A549 (cell line): ENCODE results near the gene AKAP10. TPM values are rescaled to one million over a fixed set of nuclear protein-coding genes. Genes with fewer than 3 reads are reported as not detected.

Experiments
- ATAC-seq, 2 experiments: fragments of 200-7000 bp in 1 of 2; fragments of >200 bp in 1 of 2; cut with Nextera tagmentation in 1 of 2; cut with Tn5 transposase in 1 of 2; 3 replicates each; pipeline versions ENCODE4 v1.8.0 to v1.9.1; 2018 to 2020; ENCODE audit warnings: mild to moderate bottlenecking in 1 of 2, moderate library complexity in 1 of 2
- CTCF ChIA-PET: fragments of 300-600 bp; sonication (Branson Sonifier 250); formaldehyde crosslinking; extraction: SDS; loops from one replicate; lab custom pipeline; 2021; ENCODE audit warnings: antibody characterized with exemption, inconsistent platforms; lab: Yijun Ruan, JAX
- POLR2A ChIA-PET: fragments of 350-600 bp; formaldehyde crosslinking; extraction: SDS; loops from one replicate; lab custom pipeline; 2021; ENCODE audit warnings: antibody characterized with exemption, inconsistent platforms; lab: Yijun Ruan, JAX
- DNase-seq, 2 experiments: peaks; one replicate each; pipeline versions ENCODE4 v3.0.0 to v3.0.0-alpha.2; 2011 to 2016; ENCODE audit warnings: low read depth in 1 of 2, low spot score in 1 of 2
- FAIRE-seq: peaks from 2 replicates; lab custom pipeline; 2011; peaks lifted over from hg19 to GRCh38; lab: Jason Lieb, UNC
- H3K27ac ChIP-seq, 2 experiments: fragments of >200 bp; sonication (Bioruptor Twin); formaldehyde crosslinking; 3 replicates each; pipeline ENCODE4 v1.5.1; 2016 to 2017
- H3K4me1 ChIP-seq: fragments of >200 bp; sonication (Bioruptor Twin); formaldehyde crosslinking; 3 replicates; pipeline ENCODE4 v1.6.1; 2016
- H3K4me2 ChIP-seq: fragments of >200 bp; sonication (Bioruptor Twin); formaldehyde crosslinking; 3 replicates; pipeline ENCODE4 v1.6.1; 2016
- H3K4me3 ChIP-seq: fragments of >200 bp; sonication (Bioruptor Twin); formaldehyde crosslinking; 3 replicates; pipeline ENCODE4 v1.5.1; 2016
- H3K9me3 ChIP-seq: fragments of >200 bp; sonication (Bioruptor Twin); formaldehyde crosslinking; 3 replicates; pipeline ENCODE4 v1.6.1; 2016
- CBX8 ChIP-seq: fragments of 200-600 bp; sonication (generic); IDR thresholded peaks from 2 replicates; pipeline ENCODE4 v1.6.1; 2016
- EHF ChIP-seq: fragments of 250-450 bp; sonication (Bioruptor Pico); IDR thresholded peaks from 2 replicates; pipeline ENCODE4 v1.5.0; 2020; ENCODE audit warnings: mild to moderate bottlenecking
- GATA3 ChIP-seq: IDR thresholded peaks from 2 replicates; pipeline ENCODE4 v1.6.1; 2012; ENCODE audit warnings: borderline replicate concordance
- HOXA7 ChIP-seq: fragments of 250-450 bp; sonication (Bioruptor Pico); IDR thresholded peaks from 2 replicates; pipeline ENCODE4 v1.5.0; 2020; ENCODE audit warnings: mild to moderate bottlenecking, moderate library complexity
- HOXB13 ChIP-seq: fragments of 250-450 bp; sonication (Bioruptor Pico); IDR thresholded peaks from 2 replicates; pipeline ENCODE4 v1.5.0; 2020; ENCODE audit warnings: low read depth, mild to moderate bottlenecking, moderate library complexity
- KDM1A ChIP-seq: fragments of 200-600 bp; sonication (generic); IDR thresholded peaks from 2 replicates; pipeline ENCODE4 v1.6.1; 2016; ENCODE audit warnings: low read depth, mild to moderate bottlenecking
- MAFK ChIP-seq: fragments of 450-650 bp; IDR thresholded peaks from 2 replicates; pipeline ENCODE4 v1.6.1; 2014; ENCODE audit not compliant: partially characterized antibody
- MYC ChIP-seq: IDR thresholded peaks from 2 replicates; pipeline ENCODE4 v1.6.1; 2012; ENCODE audit warnings: mild to moderate bottlenecking, inconsistent platforms, low read length, improper control_type of control experiment, borderline replicate concordance
- POLR2A ChIP-seq: IDR thresholded peaks from 2 replicates; pipeline ENCODE4 v1.6.1; 2012; ENCODE audit warnings: mild to moderate bottlenecking, low read length
- ZFP36 ChIP-seq: fragments of 450-650 bp; IDR thresholded peaks from 2 replicates; pipeline ENCODE4 v1.6.1; 2014; ENCODE audit warnings: borderline replicate concordance; ENCODE audit not compliant: partially characterized antibody
- ZSCAN20 ChIP-seq: fragments of 250-450 bp; sonication (Bioruptor Pico); IDR thresholded peaks from 2 replicates; pipeline ENCODE4 v1.8.0; 2022; ENCODE audit warnings: mild to moderate bottlenecking, moderate library complexity
- WGBS: methylation state at CpG from one replicate; pipeline ENCODE4 v1.1.6; 2017; ENCODE audit errors: missing lambda C conversion rate; 5-methylcytosine and 5-hydroxymethylcytosine counted together
- polyA plus RNA-seq, 4 experiments: library from polyadenylated mRNA; depleted of rRNA in 3 of 4; stranded (reverse); fragments of >200 nt; fragmentation: RNase III in 1 of 4; extraction: RNeasy Plus Mini Kit Qiagen cat#74134 plus additional on column Dnase treatment in 1 of 4; gene quantifications; 2 replicates in 3 of 4; 3 replicates in 1 of 4; pipeline ENCODE4 v1.2.3, GENCODE V29; 2011 to 2017
- TF ChIP-seq, protein P1 (sequence below): fragments of >200 bp; sonication (Bioruptor Twin); formaldehyde crosslinking; IDR thresholded peaks from 3 replicates; pipeline ENCODE4 v1.6.1; 2016
- TF ChIP-seq, protein P2 (sequence below): fragments of 150-350 bp; IDR thresholded peaks from 2 replicates; pipeline ENCODE4 v1.6.1; 2014; ENCODE audit warnings: low read depth, mild to moderate bottlenecking, low read length
- TF ChIP-seq, protein P3 (sequence below): fragments of 250-450 bp; sonication (Bioruptor Pico); IDR thresholded peaks from 2 replicates; pipeline ENCODE4 v1.5.0; 2021; ENCODE audit warnings: mild to moderate bottlenecking, moderate library complexity, borderline replicate concordance
- TF ChIP-seq, protein P4 (sequence below): IDR thresholded peaks from 2 replicates; pipeline ENCODE4 v1.6.1; 2012; ENCODE audit warnings: low read depth, borderline replicate concordance
- TF ChIP-seq, protein P5 (sequence below): fragments of 250-450 bp; sonication (Bioruptor Pico); IDR thresholded peaks from 2 replicates; pipeline ENCODE4 v1.5.0; 2020; ENCODE audit warnings: low read depth, mild to moderate bottlenecking, moderate library complexity
- TF ChIP-seq, protein P6 (sequence below): IDR thresholded peaks from 2 replicates; pipeline ENCODE4 v1.6.1; 2012

Gene AKAP10
- polyA plus RNA-seq, 2 of the 4 experiments (the other 2 are of a cell fraction) = 22.0 to 51.1 TPM

DNA sequence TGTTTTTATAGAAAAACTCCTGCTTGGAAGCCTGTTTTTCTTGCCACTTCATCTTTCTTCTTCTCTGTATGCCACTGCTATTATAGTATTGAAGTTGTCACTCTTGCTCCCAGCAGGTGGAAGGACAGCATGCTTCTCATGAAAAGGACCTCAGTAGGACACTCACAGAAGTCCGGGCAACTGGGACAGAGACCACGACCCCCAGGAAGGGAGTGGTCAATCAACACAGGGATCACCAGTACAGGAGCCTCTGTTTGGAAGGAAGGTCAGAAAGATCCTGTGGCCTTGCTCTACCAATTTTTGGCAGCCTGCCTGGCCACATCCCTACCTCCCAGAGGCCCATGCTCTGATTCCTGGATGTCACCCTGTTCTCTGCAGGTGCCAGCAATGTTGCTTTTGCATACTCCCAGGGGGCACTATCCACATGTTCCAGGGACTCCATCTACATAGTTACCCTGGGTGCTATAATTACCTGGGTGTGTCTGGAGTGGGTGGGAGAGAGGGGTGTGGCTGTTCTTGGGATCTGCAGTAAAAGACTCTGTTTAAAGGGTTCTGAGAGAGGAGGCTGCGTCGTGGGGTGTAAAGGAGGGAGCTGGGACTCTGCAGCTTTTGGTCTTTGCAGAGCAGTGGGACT, 13.7 kb upstream of the AKAP10 start (continued):
- TF ChIP-seq ZSCAN20 (no peak), MYC (no peak)
- TF ChIP-seq, protein P1, sequence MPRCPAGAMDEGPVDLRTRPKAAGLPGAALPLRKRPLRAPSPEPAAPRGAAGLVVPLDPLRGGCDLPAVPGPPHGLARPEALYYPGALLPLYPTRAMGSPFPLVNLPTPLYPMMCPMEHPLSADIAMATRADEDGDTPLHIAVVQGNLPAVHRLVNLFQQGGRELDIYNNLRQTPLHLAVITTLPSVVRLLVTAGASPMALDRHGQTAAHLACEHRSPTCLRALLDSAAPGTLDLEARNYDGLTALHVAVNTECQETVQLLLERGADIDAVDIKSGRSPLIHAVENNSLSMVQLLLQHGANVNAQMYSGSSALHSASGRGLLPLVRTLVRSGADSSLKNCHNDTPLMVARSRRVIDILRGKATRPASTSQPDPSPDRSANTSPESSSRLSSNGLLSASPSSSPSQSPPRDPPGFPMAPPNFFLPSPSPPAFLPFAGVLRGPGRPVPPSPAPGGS = no peak
- TF ChIP-seq, all 56 proteins: peak for 0

DNA sequence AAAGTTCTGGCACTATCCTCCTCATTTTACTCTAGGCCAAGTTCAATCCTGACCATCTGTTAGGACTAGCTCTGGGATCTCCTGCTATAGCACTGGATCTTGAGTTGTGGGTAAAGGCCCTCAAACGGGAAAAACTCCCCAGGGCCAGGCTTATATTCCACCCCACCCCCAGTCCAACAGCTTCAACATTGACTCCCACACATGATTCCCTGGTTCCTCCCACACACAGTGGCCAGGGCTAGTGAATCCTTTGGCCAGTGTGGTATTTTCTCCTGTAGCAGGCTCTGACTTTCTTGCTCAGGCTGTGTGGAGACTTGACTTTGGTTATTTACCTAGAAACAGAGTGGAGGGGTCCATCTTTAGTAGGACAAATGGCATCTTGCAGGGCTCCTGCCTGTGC, 10.3 kb upstream of the AKAP10 start:
- ChIA-PET CTCF (interaction anchor here (0.8 to 10.8 kb wide), 3 partner anchors 20 to 129 kb away, joined by 3 to 240 read pairs (median 4); partner anchors contain the start of gene SPECC1), POLR2A (no interaction called here)
- no peaks in the 10 kb centered on the region for H3K9me3 ChIP-seq
- H3K4me3 ChIP-seq = no peak overlapping the region
- ATAC-seq (no peak), DNase-seq (no peak), FAIRE-seq (no peak)
- WGBS = 70% methylated on average over 1 of the region's 1 CpG
- H3K4me1 ChIP-seq = no peaks in the 10 kb centered on the region
- H3K4me2 ChIP-seq = no peak overlapping the region
- no peak overlapping the region for H3K27ac ChIP-seq
- TF ChIP-seq MAFK = no peak
- TF ChIP-seq ZFP36 = no peak
- TF ChIP-seq EHF (CRISPR knock-in tag) = no peak
- TF ChIP-seq HOXB13 (CRISPR knock-in tag) = no peak
- TF ChIP-seq HOXA7 (CRISPR knock-in tag) = no peak
- TF ChIP-seq POLR2A = no peak
- TF ChIP-seq, protein P2, sequence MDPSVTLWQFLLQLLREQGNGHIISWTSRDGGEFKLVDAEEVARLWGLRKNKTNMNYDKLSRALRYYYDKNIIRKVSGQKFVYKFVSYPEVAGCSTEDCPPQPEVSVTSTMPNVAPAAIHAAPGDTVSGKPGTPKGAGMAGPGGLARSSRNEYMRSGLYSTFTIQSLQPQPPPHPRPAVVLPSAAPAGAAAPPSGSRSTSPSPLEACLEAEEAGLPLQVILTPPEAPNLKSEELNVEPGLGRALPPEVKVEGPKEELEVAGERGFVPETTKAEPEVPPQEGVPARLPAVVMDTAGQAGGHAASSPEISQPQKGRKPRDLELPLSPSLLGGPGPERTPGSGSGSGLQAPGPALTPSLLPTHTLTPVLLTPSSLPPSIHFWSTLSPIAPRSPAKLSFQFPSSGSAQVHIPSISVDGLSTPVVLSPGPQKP = no peak
- TF ChIP-seq, protein P3, sequence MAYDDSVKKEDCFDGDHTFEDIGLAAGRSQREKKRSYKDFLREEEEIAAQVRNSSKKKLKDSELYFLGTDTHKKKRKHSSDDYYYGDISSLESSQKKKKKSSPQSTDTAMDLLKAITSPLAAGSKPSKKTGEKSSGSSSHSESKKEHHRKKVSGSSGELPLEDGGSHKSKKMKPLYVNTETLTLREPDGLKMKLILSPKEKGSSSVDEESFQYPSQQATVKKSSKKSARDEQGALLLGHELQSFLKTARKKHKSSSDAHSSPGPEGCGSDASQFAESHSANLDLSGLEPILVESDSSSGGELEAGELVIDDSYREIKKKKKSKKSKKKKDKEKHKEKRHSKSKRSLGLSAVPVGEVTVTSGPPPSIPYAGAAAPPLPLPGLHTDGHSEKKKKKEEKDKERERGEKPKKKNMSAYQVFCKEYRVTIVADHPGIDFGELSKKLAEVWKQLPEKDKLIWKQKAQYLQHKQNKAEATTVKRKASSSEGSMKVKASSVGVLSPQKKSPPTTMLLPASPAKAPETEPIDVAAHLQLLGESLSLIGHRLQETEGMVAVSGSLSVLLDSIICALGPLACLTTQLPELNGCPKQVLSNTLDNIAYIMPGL = no peak
- TF ChIP-seq, protein P4, sequence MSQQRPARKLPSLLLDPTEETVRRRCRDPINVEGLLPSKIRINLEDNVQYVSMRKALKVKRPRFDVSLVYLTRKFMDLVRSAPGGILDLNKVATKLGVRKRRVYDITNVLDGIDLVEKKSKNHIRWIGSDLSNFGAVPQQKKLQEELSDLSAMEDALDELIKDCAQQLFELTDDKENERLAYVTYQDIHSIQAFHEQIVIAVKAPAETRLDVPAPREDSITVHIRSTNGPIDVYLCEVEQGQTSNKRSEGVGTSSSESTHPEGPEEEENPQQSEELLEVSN = no peak
- TF ChIP-seq, protein P5, sequence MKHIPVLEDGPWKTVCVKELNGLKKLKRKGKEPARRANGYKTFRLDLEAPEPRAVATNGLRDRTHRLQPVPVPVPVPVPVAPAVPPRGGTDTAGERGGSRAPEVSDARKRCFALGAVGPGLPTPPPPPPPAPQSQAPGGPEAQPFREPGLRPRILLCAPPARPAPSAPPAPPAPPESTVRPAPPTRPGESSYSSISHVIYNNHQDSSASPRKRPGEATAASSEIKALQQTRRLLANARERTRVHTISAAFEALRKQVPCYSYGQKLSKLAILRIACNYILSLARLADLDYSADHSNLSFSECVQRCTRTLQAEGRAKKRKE (CRISPR knock-in tag) = no peak
- TF ChIP-seq CBX8 = no peak
- no peak for TF ChIP-seq GATA3
- no peak for TF ChIP-seq KDM1A
- TF ChIP-seq, protein P6, sequence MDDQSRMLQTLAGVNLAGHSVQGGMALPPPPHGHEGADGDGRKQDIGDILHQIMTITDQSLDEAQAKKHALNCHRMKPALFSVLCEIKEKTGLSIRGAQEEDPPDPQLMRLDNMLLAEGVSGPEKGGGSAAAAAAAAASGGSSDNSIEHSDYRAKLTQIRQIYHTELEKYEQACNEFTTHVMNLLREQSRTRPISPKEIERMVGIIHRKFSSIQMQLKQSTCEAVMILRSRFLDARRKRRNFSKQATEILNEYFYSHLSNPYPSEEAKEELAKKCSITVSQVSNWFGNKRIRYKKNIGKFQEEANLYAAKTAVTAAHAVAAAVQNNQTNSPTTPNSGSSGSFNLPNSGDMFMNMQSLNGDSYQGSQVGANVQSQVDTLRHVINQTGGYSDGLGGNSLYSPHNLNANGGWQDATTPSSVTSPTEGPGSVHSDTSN = no peak
